ENCODE results near the gene DGAT2L6. TPM values are rescaled to one million over a fixed set of nuclear protein-coding genes. Genes with fewer than 3 reads are reported as not detected.

The DGAT2L6 gene
- not detected for total RNA-seq

- Mint-ChIP-seq H3K4me3 (no peak within 1 kb of the TSS), H3K27me3 (no peaks in the 10 kb centered on the region), H3K4me1 (ENCODE audit: low read depth) (peaks cover 7% of the 10 kb centered on the region), H3K9me3 (no peaks in the 10 kb centered on the region), H3K27ac (no peak within 1 kb of the TSS), H3K36me3 (no peaks in the 10 kb centered on the region)
- CTCF ChIA-PET = no interaction called here
- intact Hi-C loops (cut with micrococcal nuclease) = no loop called here
- no peak for DNase-seq
- POLR2A ChIA-PET = no interaction called here
Measured at GRCh38 chrX:70176938-70177533, at the start of gene DGAT2L6. Gene DGAT2L6 (plus strand): TSS chrX:70177483. CDS start chrX:70177583, 100 bp downstream.

GRCh38 chrX:70128071-70128470 lies 49.2 kb upstream of the DGAT2L6 start:
- Mint-ChIP-seq H3K27me3 (no peaks in the 10 kb centered on the region), H3K36me3 (no peaks in the 10 kb centered on the region), H3K4me3 (no peak overlapping the region), H3K27ac (no peak overlapping the region), H3K9me3 (no peaks in the 10 kb centered on the region), H3K4me1 (ENCODE audit: low read depth) (peaks cover 8% of the 10 kb centered on the region)
- intact Hi-C loops (cut with micrococcal nuclease) = no loop called here
- DNase-seq = no peak
- ChIA-PET POLR2A (no interaction called here), CTCF (no interaction called here)

- Mint-ChIP-seq H3K9me3 (no peaks in the 10 kb centered on the region), H3K4me3 (no peak overlapping the region), H3K27me3 (no peaks in the 10 kb centered on the region), H3K4me1 (ENCODE audit: low read depth) (peaks cover 11% of the 10 kb centered on the region), H3K36me3 (no peaks in the 10 kb centered on the region), H3K27ac (no peak overlapping the region)
- intact Hi-C loops (cut with micrococcal nuclease) = loop anchor here (5.0 to 10.0 kb wide), 5 partner anchors 165 to 1625 kb away; partner anchors contain the start of genes EDA, EFNB1 and KIF4A
- ChIA-PET POLR2A (no interaction called here), CTCF (interaction anchor here (0.5 to 0.9 kb wide), 2 partner anchors 41 to 592 kb away, joined by 3 to 4 read pairs; no protein-coding TSS in a partner anchor)
- no peak for DNase-seq
Measured at GRCh38 chrX:70129816-70130215, 47.5 kb upstream of the DGAT2L6 start.

- Mint-ChIP-seq H3K27ac (no peak overlapping the region), H3K4me3 (no peak overlapping the region), H3K27me3 (no peaks in the 10 kb centered on the region), H3K36me3 (peaks cover 3% of the 10 kb centered on the region), H3K9me3 (no peaks in the 10 kb centered on the region), H3K4me1 (ENCODE audit: low read depth) (peaks cover 24% of the 10 kb centered on the region)
- intact Hi-C loops (cut with micrococcal nuclease) = loop anchor here (5.0 to 10.0 kb wide), 5 partner anchors 163 to 1627 kb away; partner anchors contain the start of genes EDA, EFNB1 and KIF4A
- ChIA-PET CTCF (interaction anchor here (0.7 to 1.7 kb wide), 6 partner anchors 35 to 1561 kb away, joined by 3 to 4 read pairs (median 4); no protein-coding TSS in a partner anchor), POLR2A (interaction anchor here (0.6 kb wide), 1 partner anchor 376 kb away, joined by 5 read pairs; no protein-coding TSS in a partner anchor)
- no peak for DNase-seq
Measured at GRCh38 chrX:70132224-70132623, 45.1 kb upstream of the DGAT2L6 start.

- H3K27me3 Mint-ChIP-seq = no peaks in the 10 kb centered on the region
- H3K4me3 Mint-ChIP-seq = peak overlapping the region; percentile 98
- H3K9me3 Mint-ChIP-seq = no peaks in the 10 kb centered on the region
- CTCF ChIA-PET = interaction anchor here (0.7 to 1.7 kb wide), 8 partner anchors 35 to 1561 kb away, joined by 3 to 5 read pairs (median 4); partner anchors contain the start of gene PJA1
- POLR2A ChIA-PET = interaction anchor here (0.6 kb wide), 1 partner anchor 375 kb away, joined by 5 read pairs; no protein-coding TSS in a partner anchor
- no peak for DNase-seq
- intact Hi-C loops (cut with micrococcal nuclease) = loop anchor here (1.0 to 10.0 kb wide), 6 partner anchors 162 to 1628 kb away; partner anchors contain the start of genes EDA, EFNB1 and KIF4A
- H3K4me1 Mint-ChIP-seq (ENCODE audit: low read depth) = peaks cover 24% of the 10 kb centered on the region
- H3K36me3 Mint-ChIP-seq = peaks cover 3% of the 10 kb centered on the region
- peak overlapping the region; percentile 96 for H3K27ac Mint-ChIP-seq
Measured at GRCh38 chrX:70132877-70133302, 44.4 kb upstream of the DGAT2L6 start.

- ChIA-PET POLR2A (interaction anchor here (0.6 to 1.0 kb wide), 2 partner anchors 300 to 531 kb away, joined by 3 to 5 read pairs; no protein-coding TSS in a partner anchor), CTCF (interaction anchor here (0.8 to 1.7 kb wide), 9 partner anchors 36 to 1562 kb away, joined by 3 to 5 read pairs (median 4); partner anchors contain the start of gene PJA1)
- no peaks in the 10 kb centered on the region for H3K27me3 Mint-ChIP-seq
- H3K4me1 Mint-ChIP-seq (ENCODE audit: low read depth) = peaks cover 24% of the 10 kb centered on the region
- peak within 1 kb of the TSS; percentile 96 for H3K27ac Mint-ChIP-seq
- no peaks in the 10 kb centered on the region for H3K9me3 Mint-ChIP-seq
- H3K4me3 Mint-ChIP-seq = peak within 1 kb of the TSS; percentile 98
- DNase-seq = peak; percentile 85
- intact Hi-C loops (cut with micrococcal nuclease) = loop anchor here (1.0 to 10.0 kb wide), 6 partner anchors 161 to 1629 kb away; partner anchors contain the start of genes EDA, EFNB1 and KIF4A
- peaks cover 3% of the 10 kb centered on the region for H3K36me3 Mint-ChIP-seq
Measured at GRCh38 chrX:70133303-70134115, 43.8 kb upstream of the DGAT2L6 start, which contains the start of gene IGBP1. Gene IGBP1 (plus strand): TSS chrX:70133447. CDS start chrX:70133948, 501 bp downstream.

GRCh38 chrX:70134116-70134477 lies 43.2 kb upstream of the DGAT2L6 start:
- H3K36me3 Mint-ChIP-seq = peaks cover 3% of the 10 kb centered on the region
- H3K27ac Mint-ChIP-seq = peak overlapping the region; percentile 96
- H3K4me1 Mint-ChIP-seq (ENCODE audit: low read depth) = peaks cover 24% of the 10 kb centered on the region
- no peaks in the 10 kb centered on the region for H3K9me3 Mint-ChIP-seq
- CTCF ChIA-PET = interaction anchor here (0.8 to 1.7 kb wide), 5 partner anchors 40 to 969 kb away, joined by 3 to 5 read pairs (median 4); partner anchors contain the start of gene PJA1
- no peaks in the 10 kb centered on the region for H3K27me3 Mint-ChIP-seq
- intact Hi-C loops (cut with micrococcal nuclease) = loop anchor here (5.0 to 10.0 kb wide), 5 partner anchors 161 to 1629 kb away; partner anchors contain the start of genes EDA, EFNB1 and KIF4A
- no peak for DNase-seq
- H3K4me3 Mint-ChIP-seq = peak overlapping the region; percentile 98
- POLR2A ChIA-PET = interaction anchor here (0.6 to 1.0 kb wide), 2 partner anchors 299 to 531 kb away, joined by 3 to 5 read pairs; no protein-coding TSS in a partner anchor

- ChIA-PET CTCF (no interaction called here), POLR2A (no interaction called here)
- DNase-seq = no peak
- H3K27ac Mint-ChIP-seq = no peak overlapping the region
- intact Hi-C loops (cut with micrococcal nuclease) = loop anchor here (10.0 kb wide), 3 partner anchors 156 to 1634 kb away; partner anchors contain the start of gene KIF4A
- no peak overlapping the region for H3K4me3 Mint-ChIP-seq
- no peaks in the 10 kb centered on the region for H3K27me3 Mint-ChIP-seq
- H3K9me3 Mint-ChIP-seq = no peaks in the 10 kb centered on the region
- peaks cover 18% of the 10 kb centered on the region for H3K36me3 Mint-ChIP-seq
- peaks cover 25% of the 10 kb centered on the region for H3K4me1 Mint-ChIP-seq (ENCODE audit: low read depth)
Measured at GRCh38 chrX:70138622-70139021, 38.7 kb upstream of the DGAT2L6 start.

GRCh38 chrX:70139736-70140135 lies 37.5 kb upstream of the DGAT2L6 start:
- Mint-ChIP-seq H3K36me3 (peaks cover 18% of the 10 kb centered on the region), H3K27me3 (no peaks in the 10 kb centered on the region), H3K27ac (no peak overlapping the region), H3K4me3 (no peak overlapping the region), H3K9me3 (no peaks in the 10 kb centered on the region), H3K4me1 (ENCODE audit: low read depth) (peaks cover 23% of the 10 kb centered on the region)
- no peak for DNase-seq
- intact Hi-C loops (cut with micrococcal nuclease) = loop anchor here (10.0 kb wide), 3 partner anchors 155 to 1635 kb away; partner anchors contain the start of gene KIF4A
- ChIA-PET CTCF (no interaction called here), POLR2A (no interaction called here)

GRCh38 chrX:70141373-70141772 lies 35.9 kb upstream of the DGAT2L6 start:
- H3K4me1 Mint-ChIP-seq (ENCODE audit: low read depth) = peaks cover 14% of the 10 kb centered on the region
- CTCF ChIA-PET = no interaction called here

GRCh38 chrX:70166601-70167590 lies 10.4 kb upstream of the DGAT2L6 start:
- POLR2A ChIA-PET = no interaction called here
- peak overlapping the region; percentile 15 for H3K27ac Mint-ChIP-seq
- H3K4me1 Mint-ChIP-seq (ENCODE audit: low read depth) = peaks cover 7% of the 10 kb centered on the region

More at GRCh38 chrX:70141373-70141772, 35.9 kb upstream of the DGAT2L6 start:
- H3K27me3 Mint-ChIP-seq = no peaks in the 10 kb centered on the region
- POLR2A ChIA-PET = no interaction called here
- no peaks in the 10 kb centered on the region for H3K9me3 Mint-ChIP-seq
- intact Hi-C loops (cut with micrococcal nuclease) = no loop called here
- no peak overlapping the region for H3K27ac Mint-ChIP-seq
- H3K36me3 Mint-ChIP-seq = peaks cover 18% of the 10 kb centered on the region
- no peak for DNase-seq
- H3K4me3 Mint-ChIP-seq = no peak overlapping the region

More at GRCh38 chrX:70166601-70167590, 10.4 kb upstream of the DGAT2L6 start:
- Mint-ChIP-seq H3K9me3 (no peaks in the 10 kb centered on the region), H3K27me3 (no peaks in the 10 kb centered on the region), H3K36me3 (peaks cover 2% of the 10 kb centered on the region), H3K4me3 (no peak overlapping the region)
- CTCF ChIA-PET = no interaction called here
- no peak for DNase-seq
- intact Hi-C loops (cut with micrococcal nuclease) = no loop called here

Data from activated CD4-positive, alpha-beta memory T cell treated with anti-CD3 and anti-CD28 coated beads for 36 hours (primary cell).